ENCODE results near the gene TMEM184B. TPM values are rescaled to one million over a fixed set of nuclear protein-coding genes. Genes with fewer than 3 reads are reported as not detected.

Gene TMEM184B
- total and polyA plus RNA-seq, 10 of the 15 experiments (the other 5 are each of a cell fraction or from before 2014, with no cell fraction given), result 0.56 to 22.4 (median 7.9) TPM

- TF ChIP-seq PBX3 (IDR thresholded peaks at IDR 0.05; ENCODE audit: insufficient replicate concordance, low read depth, low read length), result no peak
- no peak for TF ChIP-seq MXI1 (IDR thresholded peaks at IDR 0.05; ENCODE audit: low read depth, low read length)
Observed at GRCh38 chr22:38292694-38293093, 19.9 kb upstream of the TMEM184B start (continued).

GRCh38 chr22:38291201-38291777, 18.5 kb upstream of the TMEM184B start:
- Histone ChIP-seq H2AFZ (ENCODE audit: control insufficient read depth, low read depth, low read length) (no peak overlapping the region), H3K36me3 (ENCODE audit: control insufficient read depth in 2 of 2, insufficient read depth in 2 of 2, low read length in 1 of 2) (peaks cover 2 to 22% of the 10 kb centered on the region in 2 experiments; a peak in 3 of 4 replicates), H3K27me3 (replicated peaks in 1 of 2; ENCODE audit: control insufficient read depth in 2 of 2, insufficient read depth in 2 of 2, low read length in 1 of 2) (no peaks in the 10 kb centered on the region), H3K9ac (ENCODE audit: control insufficient read depth, insufficient read depth, low read length) (no peak overlapping the region), H3K9me3 (replicated peaks; ENCODE audit: control insufficient read depth, insufficient read depth, low read length) (no peaks in the 10 kb centered on the region), H3K4me1 (ENCODE audit: control insufficient read depth, insufficient read depth, low read length) (no peaks in the 10 kb centered on the region), H4K20me1 (ENCODE audit: control insufficient read depth, insufficient read depth) (no peaks in the 10 kb centered on the region), H3K79me2 (ENCODE audit: control insufficient read depth, insufficient read depth, low read length) (no peaks in the 10 kb centered on the region), H3K4me2 (ENCODE audit: control insufficient read depth, insufficient read depth) (no peak overlapping the region), H3K27ac (ENCODE audit: control insufficient read depth, insufficient read depth) (no peak overlapping the region), H3K4me3 (no peak overlapping the region)
- FAIRE-seq (no peak), ATAC-seq (no peak), DNase-seq (ENCODE audit: low read depth, low spot score) (no peak)
- SMC1A ChIA-PET (ENCODE audit: uncharacterized antibody, unreplicated experiment), result no interaction called here
- intact Hi-C loops (cut with micrococcal nuclease; ENCODE audit: unreplicated experiment) (loop anchor here (10.0 kb wide), 1 partner anchor 284 kb away; the partner anchor contains the start of gene DMC1), in situ Hi-C loops (cut with MboI) (no loop called here)
- BruUV-seq (replicated peaks), result TSS peak; percentile 33
- WGBS (ENCODE audit: insufficient coverage, insufficient replicate concordance, low lambda C conversion rate, missing lambda C conversion rate), result 90% methylated on average over 16 of the region's 22 CpGs
- CTCF ChIA-PET, result no interaction called here
- POLR2A ChIA-PET, result interaction anchor here (0.6 kb wide), 1 partner anchor 279 kb away, joined by 4 read pairs; the partner anchor contains the start of gene DMC1
- RAD21 ChIA-PET (ENCODE audit: unreplicated experiment), result no interaction called here
- TF ChIP-seq POLR2A (IDR thresholded peaks at IDR 0.05; ENCODE audit: low read depth, low read length), result peak; percentile 37; the same call in 1 of the 2 replicates
- TF ChIP-seq RELB (IDR thresholded peaks at IDR 0.05; ENCODE audit: low read depth), result no peak
- TF ChIP-seq POLR2AphosphoS5 (IDR thresholded peaks at IDR 0.05; ENCODE audit: low read length), result 0 out of 2 replicates have a peak, but pooled peaks have one; percentile 56
- TF ChIP-seq CEBPZ (IDR thresholded peaks at IDR 0.05; ENCODE audit: low read depth, low read length), result no peak
- no peak for TF ChIP-seq PRDM15 (CRISPR knock-in tag; IDR thresholded peaks at IDR 0.05)

All from GM12878 (cell line).